Upper lobe of left lung (tissue), 6 donors: Measurements from ENCODE around the gene MELTF. TPM values are rescaled to one million over a fixed set of nuclear protein-coding genes. Genes with fewer than 3 reads are reported as not detected.

Source experiments
- ATAC-seq, 2 donors: fragments of 200-7000 bp; cut with Tn5 transposase; one replicate each; pipeline ENCODE4 v1.9.1; 2022; ENCODE audit warnings: mild to moderate bottlenecking in 2 of 2, moderate library complexity in 2 of 2; ENCODE audit not compliant: low FRiP score in 2 of 2
- DNase-seq, 2 donors: peaks; one replicate each; pipeline ENCODE4 v3.0.0-alpha.2; 2019 to 2020
- H3K27ac ChIP-seq, 4 donors: fragments of 200-600 bp; sonication (generic); one replicate each; pipeline ENCODE4 v1.5.1; 2016 to 2019
- H3K27me3 ChIP-seq, 4 donors: fragments of 200-600 bp; sonication (generic); one replicate each; pipeline ENCODE4 v1.5.1; 2017 to 2019
- H3K36me3 ChIP-seq, 4 donors: fragments of 200-600 bp; sonication (generic); one replicate each; pipeline ENCODE4 v1.5.1; 2016 to 2019
- H3K4me1 ChIP-seq, 4 donors: fragments of 200-600 bp; sonication (generic); one replicate each; pipeline ENCODE4 v1.5.1; 2018 to 2019
- H3K4me3 ChIP-seq, 4 donors: fragments of 200-600 bp; sonication (generic); one replicate each; pipeline ENCODE4 v1.5.1; 2017 to 2019; ENCODE audit warnings: mild to moderate bottlenecking in 2 of 4, moderate library complexity in 1 of 4
- H3K9me3 ChIP-seq, 4 donors: fragments of 200-600 bp; sonication (generic); one replicate each; pipeline ENCODE4 v1.5.1; 2018 to 2019
- CTCF ChIP-seq, 6 experiments: fragments of 450-650 bp in 4 of 6; fragments of 200-600 bp in 2 of 6; sonication (generic) in 2 of 6; IDR thresholded peaks; one replicate each; pipeline ENCODE4 v1.5.1; 2016 to 2019; ENCODE audit warnings: antibody characterized with exemption in 6 of 6
- EP300 ChIP-seq, 4 donors: sonication (generic); formaldehyde crosslinking; IDR thresholded peaks; one replicate each; pipeline ENCODE4 v1.5.1; 2017; ENCODE audit warnings: antibody characterized with exemption in 4 of 4, control low read depth in 2 of 4
- POLR2A ChIP-seq, 4 donors: fragments of 450-650 bp; IDR thresholded peaks; one replicate each; pipeline ENCODE4 v1.5.1; 2016 to 2017; ENCODE audit warnings: antibody characterized with exemption in 4 of 4, mild to moderate bottlenecking in 2 of 4
- POLR2AphosphoS5 ChIP-seq, 2 donors: sonication (generic); formaldehyde crosslinking; IDR thresholded peaks; one replicate each; pipeline ENCODE4 v1.5.1; 2017; ENCODE audit warnings: antibody characterized with exemption in 2 of 2
- WGBS, 2 donors: methylation state at CpG; one replicate each; pipeline ENCODE4 v1.1.5; 2017 to 2018; 5-methylcytosine and 5-hydroxymethylcytosine counted together
- total RNA-seq, 6 donors: library from RNA; depleted of rRNA in 4 of 6; stranded (reverse); fragments of >200 nt in 4 of 6; gene quantifications; one replicate each; pipeline versions ENCODE4 v1.1.0 to v1.2.1, GENCODE V29; 2016 to 2021
- donor health status: DM: no; HTN: no; CAD: no; lungs with moderate emphysema.
- donor health status: DM: no; HTN: yes; CAD: no; lungs with severe emphysema.

The MELTF gene
- total RNA-seq, 6 donors from 2014 or later = 3.0 to 28.3 (median 4.2) TPM

GRCh38 chr3:196979545-196979944 is 50.1 kb downstream of the MELTF start:
- no peak overlapping the region for H3K27ac ChIP-seq
- no peak for ATAC-seq
- peaks cover 0 to 6% (median 0%) of the 10 kb centered on the region in 4 donors for H3K9me3 ChIP-seq
- 75 to 77% methylated on average over 10 of the region's 10 CpGs for WGBS, 2 donors
- TF ChIP-seq EP300 (IDR thresholded peaks at IDR 0.05) (no peak), POLR2AphosphoS5 (IDR thresholded peaks at IDR 0.05) (no peak)
- no peak overlapping the region for H3K4me3 ChIP-seq
- no peak for DNase-seq
- H3K4me1 ChIP-seq = peaks cover 0 to 6% (median 0%) of the 10 kb centered on the region in 4 donors
- H3K27me3 ChIP-seq = no peaks in the 10 kb centered on the region
- no peaks in the 10 kb centered on the region for H3K36me3 ChIP-seq

DNA sequence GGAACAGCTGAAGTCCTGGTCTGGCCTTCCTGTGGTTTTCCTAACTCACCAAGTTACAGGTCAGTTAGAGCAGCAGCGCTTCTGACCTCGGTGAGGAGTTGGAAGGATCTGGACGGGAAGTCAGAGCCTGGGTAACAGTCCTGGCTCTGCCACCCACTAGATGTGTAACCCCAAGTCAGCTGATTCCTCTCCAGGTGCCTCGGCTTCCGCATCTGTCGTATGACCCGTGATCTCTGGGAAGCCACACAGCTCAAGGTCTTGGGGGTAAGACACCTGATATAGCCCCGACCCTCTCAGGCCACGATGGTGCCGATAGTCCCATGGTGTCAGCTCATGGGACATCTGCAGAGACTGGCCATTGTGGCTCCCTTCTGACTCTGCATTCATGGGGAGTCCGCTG is 52.7 kb downstream of the MELTF start:
- H3K4me3 ChIP-seq = no peak overlapping the region
- H3K4me1 ChIP-seq = peaks cover 0 to 6% (median 0%) of the 10 kb centered on the region in 4 donors
- TF ChIP-seq POLR2AphosphoS5 (IDR thresholded peaks at IDR 0.05) (no peak), POLR2A (IDR thresholded peaks at IDR 0.05) (no peak), EP300 (IDR thresholded peaks at IDR 0.05) (no peak), CTCF (IDR thresholded peaks at IDR 0.05) (no peak)
- DNase-seq = no peak
- no peaks in the 10 kb centered on the region for H3K36me3 ChIP-seq
- H3K27ac ChIP-seq = no peak overlapping the region
- ATAC-seq = no peak
- no peaks in the 10 kb centered on the region for H3K9me3 ChIP-seq
- H3K27me3 ChIP-seq = no peaks in the 10 kb centered on the region
- 80 to 82% methylated on average over 3 to 11 of the region's 11 CpGs for WGBS, 2 donors

DNA sequence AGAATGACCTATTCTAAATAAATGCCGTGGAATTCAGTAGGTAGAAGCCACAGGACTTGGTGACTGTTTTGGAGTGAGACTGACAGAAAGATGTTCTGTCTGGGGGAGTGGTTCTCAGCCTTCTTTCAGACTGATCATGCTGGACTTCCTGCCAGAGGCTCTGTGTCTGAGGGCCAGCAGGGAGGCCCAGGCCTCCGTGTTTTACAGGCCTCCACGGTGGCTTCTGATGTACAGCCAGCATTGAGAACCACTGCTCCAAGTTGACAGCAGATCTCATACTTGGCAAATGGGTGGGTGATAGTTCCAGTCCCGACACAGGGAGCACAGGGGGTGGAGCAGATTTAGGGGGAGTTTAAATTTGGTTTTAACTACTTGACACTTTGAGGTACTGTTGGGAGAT is 54.3 kb downstream of the MELTF start:
- H3K36me3 ChIP-seq = no peaks in the 10 kb centered on the region
- H3K4me1 ChIP-seq = peaks cover 0 to 8% (median 0%) of the 10 kb centered on the region in 4 donors
- TF ChIP-seq EP300 (IDR thresholded peaks at IDR 0.05) (no peak), CTCF (IDR thresholded peaks at IDR 0.05) (no peak), POLR2A (IDR thresholded peaks at IDR 0.05) (no peak), POLR2AphosphoS5 (IDR thresholded peaks at IDR 0.05) (no peak)
- WGBS, 2 donors = 65 to 80% methylated on average over 2 to 4 of the region's 4 CpGs
- no peak overlapping the region for H3K27ac ChIP-seq
- no peaks in the 10 kb centered on the region for H3K9me3 ChIP-seq
- no peak overlapping the region for H3K4me3 ChIP-seq
- H3K27me3 ChIP-seq = no peaks in the 10 kb centered on the region
- ATAC-seq (no peak), DNase-seq (no peak)

GRCh38 chr3:196974661-196975060 is 55.0 kb downstream of the MELTF start:
- H3K36me3 ChIP-seq = no peaks in the 10 kb centered on the region
- no peak overlapping the region for H3K4me3 ChIP-seq
- peaks cover 0 to 13% (median 2%) of the 10 kb centered on the region in 4 donors for H3K4me1 ChIP-seq
- ATAC-seq = no peak
- no peaks in the 10 kb centered on the region for H3K27me3 ChIP-seq
- DNase-seq = no peak
- no peaks in the 10 kb centered on the region for H3K9me3 ChIP-seq
- 69 to 83% methylated on average over 5 of the region's 5 CpGs for WGBS, 2 donors
- H3K27ac ChIP-seq = no peak overlapping the region
- TF ChIP-seq CTCF (IDR thresholded peaks at IDR 0.05) = no peak

DNA sequence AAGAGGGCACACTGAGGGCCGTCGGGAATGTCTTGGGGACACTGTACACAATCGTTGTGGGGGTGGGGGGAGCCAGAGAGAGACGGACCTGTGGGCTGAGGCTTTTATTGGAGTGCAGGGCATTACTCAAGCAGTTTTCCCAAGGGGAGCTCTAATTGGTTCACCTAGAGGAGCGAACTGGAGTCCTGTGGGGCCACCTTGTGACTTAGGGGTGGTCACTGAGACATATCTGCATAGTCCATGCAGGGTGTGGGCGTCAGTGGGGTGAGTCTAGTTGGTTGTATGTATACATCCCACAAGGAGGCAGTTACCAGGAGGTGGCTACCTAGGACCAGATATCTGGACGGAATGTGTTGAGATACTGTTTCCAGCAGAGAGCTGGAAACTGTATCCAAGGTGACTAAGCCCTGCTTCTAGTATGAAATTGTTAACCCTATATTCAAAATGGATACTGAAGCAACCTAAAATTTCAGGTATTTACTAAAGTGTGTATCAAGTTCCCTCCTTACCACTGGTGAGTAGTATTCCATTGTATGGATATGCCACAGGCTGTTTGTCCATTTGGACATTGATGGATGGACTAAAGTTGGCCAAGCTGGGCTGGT is 58.4 kb downstream of the MELTF start:
- TF ChIP-seq POLR2A (IDR thresholded peaks at IDR 0.05) = no peak
- TF ChIP-seq CTCF (IDR thresholded peaks at IDR 0.05) = no peak
- no peak for TF ChIP-seq EP300 (IDR thresholded peaks at IDR 0.05)
- TF ChIP-seq POLR2AphosphoS5 (IDR thresholded peaks at IDR 0.05) = no peak

More for the DNA sequence above, 58.4 kb downstream of the MELTF start:
- Histone ChIP-seq H3K4me1 (peaks cover 8 to 26% (median 11%) of the 10 kb centered on the region in 4 donors), H3K27me3 (no peaks in the 10 kb centered on the region), H3K4me3 (no peak overlapping the region), H3K36me3 (no peaks in the 10 kb centered on the region), H3K9me3 (no peaks in the 10 kb centered on the region), H3K27ac (no peak overlapping the region)
- ATAC-seq (no peak), DNase-seq (no peak)
- WGBS, 2 donors = 89 to 91% methylated on average over 6 to 7 of the region's 7 CpGs
